B cell (primary cell): ENCODE data around the gene CRMP1. TPM values are rescaled to one million over a fixed set of nuclear protein-coding genes. Genes with fewer than 3 reads are reported as not detected.

ENCODE experiments used
- ATAC-seq: fragments of 200-7000 bp; cut with Tn5 transposase; one replicate; pipeline ENCODE4 v1.10.0; 2021; ENCODE audit warnings: low read depth, mild to moderate bottlenecking, moderate number of reproducible peaks, moderate library complexity
- CTCF ChIA-PET: fragments of 350-600 bp; sonication (Branson Sonifier 250); formaldehyde crosslinking; loops from one replicate; lab custom pipeline; 2021; ENCODE audit warnings: antibody characterized with exemption, inconsistent platforms; lab: Charles Lee
- POLR2A ChIA-PET: fragments of 350-600 bp; sonication (Branson Sonifier 250); formaldehyde crosslinking; loops from one replicate; lab custom pipeline; 2021; ENCODE audit warnings: antibody characterized with exemption; lab: Charles Lee
- DNase-seq: peaks from one replicate; pipeline ENCODE4 v3.0.0; 2013
- H2AFZ ChIP-seq: 2 replicates; pipeline ENCODE4 v1.6.1; 2012; ENCODE audit warnings: mild to moderate bottlenecking, low read depth, low read length; ENCODE audit not compliant: insufficient read depth, poor library complexity, severe bottlenecking
- H3K27ac ChIP-seq, 2 donors: 1 replicate in 1 of 2; 2 replicates in 1 of 2; pipeline ENCODE4 v1.5.1; 2012 to 2013; ENCODE audit warnings: low read length in 2 of 2, mild to moderate bottlenecking in 2 of 2, moderate library complexity in 1 of 2
- H3K27me3 ChIP-seq, 4 experiments: fragments of 200-600 bp in 1 of 4; sonication (generic) in 1 of 4; replicated peaks in 1 of 4; 1 replicate in 2 of 4; 2 replicates in 2 of 4; pipeline versions ENCODE4 v1.6.1 to v1.7.0; 2013 to 2016; ENCODE audit warnings: low read length in 3 of 4, mild to moderate bottlenecking in 2 of 4, mixed read lengths in 1 of 4, moderate library complexity in 1 of 4; ENCODE audit not compliant: insufficient read depth in 4 of 4, control insufficient read depth in 3 of 4; ENCODE audit errors: control extremely low read depth in 1 of 4
- H3K36me3 ChIP-seq, 2 experiments: replicated peaks in 1 of 2; 1 replicate in 1 of 2; 2 replicates in 1 of 2; pipeline versions ENCODE4 v1.6.1 to v1.7.1; 2013; ENCODE audit warnings: low read length in 1 of 2; ENCODE audit not compliant: insufficient read depth in 2 of 2, control insufficient read depth in 1 of 2; ENCODE audit errors: control extremely low read depth in 1 of 2, extremely low read depth in 1 of 2
- H3K4me1 ChIP-seq, 2 donors: fragments of 200-600 bp in 1 of 2; sonication (generic) in 1 of 2; 1 replicate in 1 of 2; 2 replicates in 1 of 2; pipeline versions ENCODE4 v1.5.1 to v1.6.1; 2013 to 2017; ENCODE audit warnings: low read length in 2 of 2; ENCODE audit not compliant: control insufficient read depth in 2 of 2, insufficient read depth in 2 of 2
- H3K4me2 ChIP-seq: replicated peaks from 2 replicates; pipeline ENCODE3; 2012; ENCODE audit warnings: mild to moderate bottlenecking, low read depth, low read length; ENCODE audit not compliant: poor library complexity, severe bottlenecking
- H3K4me3 ChIP-seq, 5 experiments: fragments of 200-600 bp in 1 of 5; sonication (generic) in 1 of 5; 1 replicate in 3 of 5; 2 replicates in 2 of 5; pipeline versions ENCODE4 v1.5.1 to v1.7.0; 2011 to 2016; ENCODE audit warnings: low read length in 4 of 5, mild to moderate bottlenecking in 4 of 5, low read depth in 2 of 5, control low read depth in 1 of 5, moderate library complexity in 1 of 5; ENCODE audit not compliant: insufficient read depth in 1 of 5; ENCODE audit errors: control extremely low read depth in 1 of 5, extremely low read depth in 1 of 5
- H3K79me2 ChIP-seq: fragments of 200-600 bp; sonication (generic); one replicate; pipeline ENCODE4 v1.6.0; 2016; ENCODE audit warnings: low read length; ENCODE audit not compliant: control insufficient read depth, insufficient read depth
- H3K9ac ChIP-seq: fragments of 200-600 bp; sonication (generic); 2 replicates; pipeline ENCODE4 v1.6.1; 2017; ENCODE audit warnings: mild to moderate bottlenecking, low read length, moderate library complexity
- H3K9me3 ChIP-seq, 3 donors: one replicate each; pipeline versions ENCODE4 v1.6.1 to v1.7.1; 2013; ENCODE audit warnings: low read length in 2 of 3; ENCODE audit not compliant: control insufficient read depth in 2 of 3, insufficient read depth in 1 of 3; ENCODE audit errors: control extremely low read depth in 1 of 3
- H4K20me1 ChIP-seq: 2 replicates; pipeline ENCODE4 v1.6.0; 2012; ENCODE audit warnings: mild to moderate bottlenecking, low read length; ENCODE audit not compliant: insufficient read depth, control insufficient read depth, poor library complexity, severe bottlenecking
- H3K27ac Mint-ChIP-seq: one replicate; pipeline ENCODE4 v1.8.0; 2021; ENCODE audit warnings: mixed read lengths
- H3K27me3 Mint-ChIP-seq: one replicate; pipeline ENCODE4 v1.8.0; 2021; ENCODE audit warnings: mixed read lengths
- H3K4me1 Mint-ChIP-seq: one replicate; pipeline ENCODE4 v1.8.0; 2021; ENCODE audit warnings: mixed read lengths
- H3K4me3 Mint-ChIP-seq: one replicate; pipeline ENCODE4 v1.8.0; 2021; ENCODE audit warnings: mixed read lengths
- H3K9me3 Mint-ChIP-seq: one replicate; pipeline ENCODE4 v1.8.0; 2022; ENCODE audit warnings: mixed read lengths; ENCODE audit not compliant: insufficient read depth
- CTCF ChIP-seq: fragments of 200-600 bp; IDR thresholded peaks from one replicate; pipeline ENCODE4 v1.8.0; 2022; ENCODE audit warnings: antibody characterized with exemption, mild to moderate bottlenecking
- EZH2 ChIP-seq: IDR thresholded peaks from 2 replicates; pipeline ENCODE4 v1.6.1; 2012; ENCODE audit warnings: borderline replicate concordance, low read depth, mild to moderate bottlenecking, moderate library complexity, low read length; ENCODE audit not compliant: insufficient read depth, poor library complexity, severe bottlenecking
- WGBS: methylation state at CpG from one replicate; pipeline ENCODE4 v1.1.5; 2013; ENCODE audit warnings: missing lambda C conversion rate; ENCODE audit not compliant: insufficient coverage; 5-methylcytosine and 5-hydroxymethylcytosine counted together
- intact Hi-C: fragments of 100-400 bp; cut with micrococcal nuclease; formaldehyde crosslinking; loops from one replicate; pipeline ENCODE4 v1.10.0; 2022
- polyA plus RNA-seq: library from polyadenylated mRNA; depleted of rRNA; stranded (reverse); fragments of >200 nt; gene quantifications from 2 replicates; pipeline ENCODE4 v1.2.3, GENCODE V29; 2012
- total RNA-seq, 2 donors: library from RNA; stranded (reverse); fragments of 120-200 nt in 1 of 2; gene quantifications; 1 replicate in 1 of 2; 2 replicates in 1 of 2; pipeline versions ENCODE4 v1.2.3 to v1.2.4, GENCODE V29; 2013 to 2022

CRMP1 gene
- total and polyA plus RNA-seq, 2 donors (not counting 1 experiment from before 2014, with no cell fraction given): 0.13 TPM; not detected in 1

DNA sequence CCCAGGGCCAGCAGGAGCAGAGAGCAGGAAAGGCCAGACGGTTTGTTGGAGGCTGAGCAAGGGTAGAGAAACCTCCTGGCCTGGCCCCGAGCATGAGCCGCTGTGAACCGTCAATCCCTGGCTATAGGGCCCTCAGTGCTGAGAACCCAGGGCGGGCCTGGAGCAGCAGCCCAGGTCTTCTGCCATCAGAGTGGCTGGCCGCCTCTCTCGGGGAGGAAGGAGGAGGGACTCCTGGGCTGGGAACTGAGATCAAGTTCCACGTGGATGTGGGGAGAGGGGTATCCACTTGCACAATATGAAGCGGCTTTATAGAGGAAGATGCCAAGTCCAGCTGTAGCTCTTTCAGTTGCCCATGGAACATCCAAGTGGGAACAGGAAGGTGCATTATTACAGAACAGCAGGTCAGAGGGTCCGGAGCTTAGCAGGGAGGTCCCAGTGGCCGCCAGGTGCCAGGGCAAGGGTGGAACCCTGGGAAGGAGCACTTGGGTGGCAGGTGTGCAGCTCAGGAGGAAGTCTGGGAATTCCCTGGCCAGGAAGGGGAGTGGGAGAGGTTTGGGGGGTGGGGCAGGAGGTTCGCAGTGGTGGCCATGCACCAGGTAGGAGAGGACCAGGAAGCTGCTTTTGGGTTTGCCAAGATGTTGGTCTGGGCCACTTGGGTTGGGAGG, 31.7 kb upstream of the CRMP1 start:
- H3K4me1 ChIP-seq: no peaks in the 10 kb centered on the region
- DNase-seq: no peak
- no peak overlapping the region for H3K27ac ChIP-seq
- intact Hi-C loops: no loop called here
- H3K36me3 ChIP-seq: no peaks in the 10 kb centered on the region
- Mint-ChIP-seq H3K4me1 (peaks cover 6% of the 10 kb centered on the region), H3K4me3 (no peak overlapping the region), H3K9me3 (no peaks in the 10 kb centered on the region), H3K27me3 (peaks cover 24% of the 10 kb centered on the region), H3K27ac (no peak overlapping the region)
- TF ChIP-seq EZH2 (no peak), CTCF (no peak)
- ChIA-PET POLR2A (no interaction called here), CTCF (interaction anchor here (0.7 kb wide), 1 partner anchor 395 kb away, joined by 4 read pairs; no protein-coding TSS in a partner anchor)
- 86% methylated on average over 12 of the region's 12 CpGs for WGBS
- no peak for ATAC-seq
- H4K20me1 ChIP-seq: no peaks in the 10 kb centered on the region
- H3K4me2 ChIP-seq: no peak overlapping the region
- peaks cover 0 to 19% (median 0%) of the 10 kb centered on the region in 3 donors for H3K9me3 ChIP-seq
- no peak overlapping the region for H2AFZ ChIP-seq
- H3K27me3 ChIP-seq: peaks cover 0 to 3% (median 1%) of the 10 kb centered on the region in 4 experiments
- H3K9ac ChIP-seq: no peak overlapping the region
- H3K4me3 ChIP-seq: no peak overlapping the region
- H3K79me2 ChIP-seq: no peaks in the 10 kb centered on the region

GRCh38 chr4:5923376-5923775, 30.5 kb upstream of the CRMP1 start:
- intact Hi-C loops: no loop called here
- Histone ChIP-seq H3K36me3 (no peaks in the 10 kb centered on the region), H3K27me3 (peaks cover 0 to 5% (median 2%) of the 10 kb centered on the region in 4 experiments), H3K9me3 (peaks cover 0 to 19% (median 0%) of the 10 kb centered on the region in 3 donors), H3K27ac (no peak overlapping the region), H3K79me2 (no peaks in the 10 kb centered on the region), H3K4me1 (peaks cover 0 to 3% of the 10 kb centered on the region in 2 donors), H3K4me2 (no peak overlapping the region), H2AFZ (no peak overlapping the region), H3K4me3 (no peak overlapping the region), H3K9ac (no peak overlapping the region), H4K20me1 (no peaks in the 10 kb centered on the region)
- 20% methylated on average over 1 of the region's 6 CpGs for WGBS
- ChIA-PET CTCF (no interaction called here), POLR2A (no interaction called here)
- no peak overlapping the region for H3K27ac Mint-ChIP-seq
- DNase-seq: no peak
- ATAC-seq: no peak
- peaks cover 24% of the 10 kb centered on the region for H3K27me3 Mint-ChIP-seq
- H3K4me3 Mint-ChIP-seq: no peak overlapping the region
- TF ChIP-seq EZH2 (no peak), CTCF (no peak)
- no peaks in the 10 kb centered on the region for H3K9me3 Mint-ChIP-seq
- H3K4me1 Mint-ChIP-seq: peaks cover 6% of the 10 kb centered on the region
